HepG2 (cell line): ENCODE data around the gene PIEZO2.

Experiments used
- CTCF ChIP-seq: sonication (generic); formaldehyde crosslinking; IDR thresholded peaks from 2 replicates; pipeline ENCODE4 v1.5.0; 2020; ENCODE audit warnings: mild to moderate bottlenecking, missing genetic modification reagents, moderate library complexity
- MAX ChIP-seq: IDR thresholded peaks from 2 replicates; pipeline ENCODE4 v1.6.1; 2012; ENCODE audit warnings: inconsistent platforms
- SMAD3 ChIP-seq: sonication (generic); formaldehyde crosslinking; IDR thresholded peaks from 2 replicates; pipeline ENCODE4 v1.4.0; 2020; ENCODE audit warnings: missing genetic modification reagents
- ZEB1 ChIP-seq: IDR thresholded peaks from 2 replicates; pipeline ENCODE4 v1.6.1; 2012; ENCODE audit warnings: mild to moderate bottlenecking, low read depth, inconsistent platforms; ENCODE audit not compliant: insufficient replicate concordance

- no peak for TF ChIP-seq ZEB1
- TF ChIP-seq SMAD3 (CRISPR knock-in tag), result no peak
- TF ChIP-seq MAX, result no peak
- TF ChIP-seq CTCF, result no peak
Observed at GRCh38 chr18:11035376-11035775, 114.0 kb downstream of the PIEZO2 start.
